SK-N-SH treated with all-trans-retinoic acid at 6 μM for 48 hours (cell line): ENCODE data around the gene BIN1.

Experiments
- ATAC-seq: fragments of 200-7000 bp; cut with Tn5 transposase; 3 replicates; pipeline ENCODE4 v1.9.1; 2020; ENCODE audit warnings: mild to moderate bottlenecking, moderate library complexity
- ARNTL ChIP-seq: fragments of 450-650 bp; formaldehyde crosslinking; IDR thresholded peaks from 2 replicates; pipeline ENCODE4 v1.5.0; 2020; ENCODE audit warnings: low read depth, mild to moderate bottlenecking, moderate library complexity, borderline replicate concordance
- BACH2 ChIP-seq: fragments of 250-450 bp; sonication (Bioruptor Pico); IDR thresholded peaks from 2 replicates; pipeline ENCODE4 v1.9.0; 2021; ENCODE audit warnings: mild to moderate bottlenecking, borderline replicate concordance
- CSDC2 ChIP-seq: fragments of 250-450 bp; sonication (Bioruptor Pico); IDR thresholded peaks from 2 replicates; pipeline ENCODE4 v1.5.0; 2020; ENCODE audit warnings: mild to moderate bottlenecking, moderate library complexity
- CSRNP3 ChIP-seq: fragments of 250-450 bp; sonication (Bioruptor Pico); IDR thresholded peaks from 2 replicates; pipeline ENCODE4 v1.5.1; 2021; ENCODE audit warnings: mild to moderate bottlenecking, moderate library complexity
- ESRRG ChIP-seq: fragments of 250-450 bp; sonication (Bioruptor Pico); IDR thresholded peaks from 2 replicates; pipeline ENCODE4 v1.6.1; 2021; ENCODE audit warnings: mild to moderate bottlenecking
- GLIS3 ChIP-seq: fragments of 250-450 bp; sonication (Bioruptor Pico); IDR thresholded peaks from 2 replicates; pipeline ENCODE4 v1.5.0; 2020; ENCODE audit warnings: mild to moderate bottlenecking, moderate library complexity
- ISL1 ChIP-seq: fragments of 250-450 bp; sonication (Bioruptor Pico); IDR thresholded peaks from 2 replicates; pipeline ENCODE4 v2.1.2; 2022; ENCODE audit warnings: mild to moderate bottlenecking, moderate library complexity
- OSR1 ChIP-seq: fragments of 250-450 bp; sonication (Bioruptor Pico); IDR thresholded peaks from 2 replicates; pipeline ENCODE4 v1.8.0; 2022; ENCODE audit warnings: moderate library complexity, mild to moderate bottlenecking, inconsistent platforms
- POU6F1 ChIP-seq: fragments of 250-450 bp; sonication (Bioruptor Pico); IDR thresholded peaks from 2 replicates; pipeline ENCODE4 v1.8.0; 2021; ENCODE audit warnings: low read depth, mild to moderate bottlenecking, moderate library complexity, borderline replicate concordance
- PPARA ChIP-seq: fragments of 250-450 bp; sonication (Bioruptor Pico); IDR thresholded peaks from 2 replicates; pipeline ENCODE4 v1.5.0; 2020; ENCODE audit warnings: mild to moderate bottlenecking, borderline replicate concordance
- RARB ChIP-seq: fragments of 250-450 bp; sonication (Bioruptor Pico); IDR thresholded peaks from 2 replicates; pipeline ENCODE4 v1.8.0; 2021; ENCODE audit warnings: mild to moderate bottlenecking, moderate library complexity
- SNAI2 ChIP-seq: fragments of 250-450 bp; sonication (Bioruptor Pico); IDR thresholded peaks from 2 replicates; pipeline ENCODE4 v1.5.0; 2020; ENCODE audit warnings: mild to moderate bottlenecking, moderate library complexity
- TCF4 ChIP-seq: fragments of 250-450 bp; sonication (Bioruptor Pico); IDR thresholded peaks from 2 replicates; pipeline ENCODE4 v1.8.0; 2021; ENCODE audit warnings: mild to moderate bottlenecking, moderate library complexity, borderline replicate concordance
- TOX ChIP-seq: fragments of 250-450 bp; sonication (Bioruptor Pico); IDR thresholded peaks from 2 replicates; pipeline ENCODE4 v1.8.0; 2021; ENCODE audit warnings: mild to moderate bottlenecking, moderate library complexity, borderline replicate concordance
- ZC3H10 ChIP-seq: fragments of 250-450 bp; sonication (Bioruptor Pico); IDR thresholded peaks from 2 replicates; pipeline ENCODE4 v1.5.1; 2021; ENCODE audit warnings: mild to moderate bottlenecking, moderate library complexity
- ZFP3 ChIP-seq: fragments of 250-450 bp; sonication (Bioruptor Pico); IDR thresholded peaks from 2 replicates; pipeline ENCODE4 v1.5.0; 2020; ENCODE audit warnings: mild to moderate bottlenecking, moderate library complexity
- ZNF565 ChIP-seq: fragments of 450-650 bp; formaldehyde crosslinking; conservative IDR thresholded peaks from 2 replicates; pipeline ENCODE4 v1.5.0; 2020; ENCODE audit warnings: low read depth, mild to moderate bottlenecking, moderate library complexity
- TF ChIP-seq, protein P1 (sequence below): fragments of 250-450 bp; sonication (Bioruptor Pico); IDR thresholded peaks from 2 replicates; pipeline ENCODE4 v1.5.1; 2020; ENCODE audit warnings: low read depth, mild to moderate bottlenecking, moderate library complexity
- TF ChIP-seq, protein P2 (sequence below): fragments of 250-450 bp; sonication (Bioruptor Pico); IDR thresholded peaks from 2 replicates; pipeline ENCODE4 v1.8.0; 2020; ENCODE audit warnings: mild to moderate bottlenecking, moderate library complexity, borderline replicate concordance

The BIN1 gene

GRCh38 chr2:127007652-127008051 lies 99.3 kb downstream of the BIN1 start:
- ATAC-seq: no peak
- TF ChIP-seq ZC3H10 (CRISPR knock-in tag) (no peak), ZNF565 (CRISPR knock-in tag) (no peak)

- TF ChIP-seq, protein P1, sequence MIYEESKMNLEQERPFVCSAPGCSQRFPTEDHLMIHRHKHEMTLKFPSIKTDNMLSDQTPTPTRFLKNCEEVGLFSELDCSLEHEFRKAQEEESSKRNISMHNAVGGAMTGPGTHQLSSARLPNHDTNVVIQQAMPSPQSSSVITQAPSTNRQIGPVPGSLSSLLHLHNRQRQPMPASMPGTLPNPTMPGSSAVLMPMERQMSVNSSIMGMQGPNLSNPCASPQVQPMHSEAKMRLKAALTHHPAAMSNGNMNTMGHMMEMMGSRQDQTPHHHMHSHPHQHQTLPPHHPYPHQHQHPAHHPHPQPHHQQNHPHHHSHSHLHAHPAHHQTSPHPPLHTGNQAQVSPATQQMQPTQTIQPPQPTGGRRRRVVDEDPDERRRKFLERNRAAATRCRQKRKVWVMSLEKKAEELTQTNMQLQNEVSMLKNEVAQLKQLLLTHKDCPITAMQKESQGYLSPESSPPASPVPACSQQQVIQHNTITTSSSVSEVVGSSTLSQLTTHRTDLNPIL (CRISPR knock-in tag): no peak
- TF ChIP-seq ISL1 (CRISPR knock-in tag) (no peak), GLIS3 (no peak), ESRRG (no peak), CSDC2 (CRISPR knock-in tag) (no peak), OSR1 (no peak), ZFP3 (CRISPR knock-in tag) (no peak), POU6F1 (CRISPR knock-in tag) (no peak), SNAI2 (CRISPR knock-in tag) (no peak), RARB (CRISPR knock-in tag) (no peak), TCF4 (CRISPR knock-in tag) (no peak), TOX (CRISPR knock-in tag) (no peak), ARNTL (CRISPR knock-in tag) (no peak), CSRNP3 (no peak), PPARA (no peak), BACH2 (CRISPR knock-in tag) (no peak)
- TF ChIP-seq, protein P2, sequence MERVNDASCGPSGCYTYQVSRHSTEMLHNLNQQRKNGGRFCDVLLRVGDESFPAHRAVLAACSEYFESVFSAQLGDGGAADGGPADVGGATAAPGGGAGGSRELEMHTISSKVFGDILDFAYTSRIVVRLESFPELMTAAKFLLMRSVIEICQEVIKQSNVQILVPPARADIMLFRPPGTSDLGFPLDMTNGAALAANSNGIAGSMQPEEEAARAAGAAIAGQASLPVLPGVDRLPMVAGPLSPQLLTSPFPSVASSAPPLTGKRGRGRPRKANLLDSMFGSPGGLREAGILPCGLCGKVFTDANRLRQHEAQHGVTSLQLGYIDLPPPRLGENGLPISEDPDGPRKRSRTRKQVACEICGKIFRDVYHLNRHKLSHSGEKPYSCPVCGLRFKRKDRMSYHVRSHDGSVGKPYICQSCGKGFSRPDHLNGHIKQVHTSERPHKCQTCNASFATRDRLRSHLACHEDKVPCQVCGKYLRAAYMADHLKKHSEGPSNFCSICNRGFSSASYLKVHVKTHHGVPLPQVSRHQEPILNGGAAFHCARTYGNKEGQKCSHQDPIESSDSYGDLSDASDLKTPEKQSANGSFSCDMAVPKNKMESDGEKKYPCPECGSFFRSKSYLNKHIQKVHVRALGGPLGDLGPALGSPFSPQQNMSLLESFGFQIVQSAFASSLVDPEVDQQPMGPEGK (CRISPR knock-in tag): no peak
- TF ChIP-seq, all 23 proteins: peak for 0
- ATAC-seq: no peak
Observed at GRCh38 chr2:127006962-127007361, 100.0 kb downstream of the BIN1 start.

GRCh38 chr2:127004893-127005600 lies 101.9 kb downstream of the BIN1 start:
- no peak for ATAC-seq
- no peak for TF ChIP-seq BACH2 (CRISPR knock-in tag)
- TF ChIP-seq, protein P1 (CRISPR knock-in tag): no peak

- no peak for TF ChIP-seq ZNF565 (CRISPR knock-in tag)
- ATAC-seq: no peak
Observed at GRCh38 chr2:127003070-127003800, 103.7 kb downstream of the BIN1 start.
